Bronchial epithelial cell (primary cell): ENCODE results near the gene CHCHD5. TPM values are rescaled to one million over a fixed set of nuclear protein-coding genes. Genes with fewer than 3 reads are reported as not detected.
A peak's percentile ranks its signal among the peaks of the same experiment; 100 is the strongest.

Experiments
- DNase-seq: peaks from one replicate; pipeline ENCODE4 v3.0.0-alpha.2; 2010; ENCODE audit warnings: low read depth
- FAIRE-seq: peaks from 2 replicates; lab custom pipeline; 2011; peaks lifted over from hg19 to GRCh38; lab: Jason Lieb, UNC
- H3K27me3 ChIP-seq: 2 replicates; pipeline ENCODE4 v1.5.1; 2011; ENCODE audit warnings: low read length; ENCODE audit not compliant: control insufficient read depth, insufficient read depth
- H3K36me3 ChIP-seq: 2 replicates; pipeline ENCODE4 v1.5.1; 2011; ENCODE audit warnings: low read length; ENCODE audit not compliant: control insufficient read depth, insufficient read depth
- H3K4me3 ChIP-seq: 2 replicates; pipeline ENCODE4 v1.5.1; 2011; ENCODE audit warnings: mild to moderate bottlenecking, low read depth, low read length, control low read depth
- total RNA-seq: library from RNA; depleted of rRNA; stranded (reverse); fragments of >200 nt; gene quantifications from 2 replicates; pipeline ENCODE4 v1.2.1, GENCODE V29; 2014
- TF ChIP-seq, protein P1 (sequence below): IDR thresholded peaks from 2 replicates; pipeline ENCODE4 v1.5.1; 2011; ENCODE audit warnings: mild to moderate bottlenecking, moderate library complexity, low read length, control low read depth, inconsistent platforms; ENCODE audit not compliant: insufficient read depth, severe bottlenecking

The CHCHD5 gene
- total RNA-seq, 1 donor from 2014 or later = 10.3 TPM

DNA sequence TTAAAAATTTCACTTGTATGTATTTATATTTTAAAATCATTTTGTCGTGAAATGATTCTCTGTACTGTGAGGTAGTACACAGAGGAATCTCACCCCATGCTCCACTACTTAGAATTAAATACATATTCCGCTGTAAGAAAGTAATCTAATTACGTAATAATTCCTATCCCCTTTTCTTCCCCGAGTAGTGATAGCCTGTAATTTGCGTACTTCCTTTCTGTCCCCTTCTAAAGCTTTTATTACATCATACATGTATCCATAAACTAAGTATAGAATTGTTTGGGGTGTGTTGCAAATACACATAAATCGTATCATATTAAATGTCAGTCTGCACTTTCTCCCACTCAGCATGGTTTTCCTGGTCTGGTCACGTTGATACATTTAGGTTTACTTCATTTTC, 12.4 kb upstream of the CHCHD5 start:
- DNase-seq = no peak
- no peaks in the 10 kb centered on the region for H3K27me3 ChIP-seq
- H3K4me3 ChIP-seq = no peak overlapping the region
- FAIRE-seq = no peak
- TF ChIP-seq, protein P1, sequence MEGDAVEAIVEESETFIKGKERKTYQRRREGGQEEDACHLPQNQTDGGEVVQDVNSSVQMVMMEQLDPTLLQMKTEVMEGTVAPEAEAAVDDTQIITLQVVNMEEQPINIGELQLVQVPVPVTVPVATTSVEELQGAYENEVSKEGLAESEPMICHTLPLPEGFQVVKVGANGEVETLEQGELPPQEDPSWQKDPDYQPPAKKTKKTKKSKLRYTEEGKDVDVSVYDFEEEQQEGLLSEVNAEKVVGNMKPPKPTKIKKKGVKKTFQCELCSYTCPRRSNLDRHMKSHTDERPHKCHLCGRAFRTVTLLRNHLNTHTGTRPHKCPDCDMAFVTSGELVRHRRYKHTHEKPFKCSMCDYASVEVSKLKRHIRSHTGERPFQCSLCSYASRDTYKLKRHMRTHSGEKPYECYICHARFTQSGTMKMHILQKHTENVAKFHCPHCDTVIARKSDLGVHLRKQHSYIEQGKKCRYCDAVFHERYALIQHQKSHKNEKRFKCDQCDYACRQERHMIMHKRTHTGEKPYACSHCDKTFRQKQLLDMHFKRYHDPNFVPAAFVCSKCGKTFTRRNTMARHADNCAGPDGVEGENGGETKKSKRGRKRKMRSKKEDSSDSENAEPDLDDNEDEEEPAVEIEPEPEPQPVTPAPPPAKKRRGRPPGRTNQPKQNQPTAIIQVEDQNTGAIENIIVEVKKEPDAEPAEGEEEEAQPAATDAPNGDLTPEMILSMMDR = no peak
- peaks cover 15% of the 10 kb centered on the region for H3K36me3 ChIP-seq

DNA sequence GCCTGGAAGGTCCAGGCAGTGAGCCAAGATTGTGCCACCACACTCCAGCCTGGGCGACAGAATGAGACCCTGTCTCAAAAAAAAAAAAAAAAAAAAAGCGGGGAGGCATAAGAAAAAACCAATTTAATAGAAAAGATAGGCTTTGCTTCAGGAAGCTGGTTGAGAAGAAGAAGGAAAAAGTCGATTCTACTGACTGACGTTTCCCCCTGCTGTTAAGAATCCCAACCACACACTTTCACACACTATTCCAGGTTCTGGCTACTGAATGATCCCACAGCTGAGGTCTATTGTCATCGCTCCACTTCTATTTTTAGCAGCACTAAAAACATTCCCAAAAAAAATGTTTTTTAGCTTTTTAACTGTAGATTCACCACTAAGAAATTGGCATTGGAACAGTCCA, 6.7 kb upstream of the CHCHD5 start:
- DNase-seq (no peak), FAIRE-seq (no peak)
- peaks cover 7% of the 10 kb centered on the region for H3K36me3 ChIP-seq
- TF ChIP-seq, protein P1 = no peak
- H3K4me3 ChIP-seq = no peak overlapping the region
- no peaks in the 10 kb centered on the region for H3K27me3 ChIP-seq

DNA sequence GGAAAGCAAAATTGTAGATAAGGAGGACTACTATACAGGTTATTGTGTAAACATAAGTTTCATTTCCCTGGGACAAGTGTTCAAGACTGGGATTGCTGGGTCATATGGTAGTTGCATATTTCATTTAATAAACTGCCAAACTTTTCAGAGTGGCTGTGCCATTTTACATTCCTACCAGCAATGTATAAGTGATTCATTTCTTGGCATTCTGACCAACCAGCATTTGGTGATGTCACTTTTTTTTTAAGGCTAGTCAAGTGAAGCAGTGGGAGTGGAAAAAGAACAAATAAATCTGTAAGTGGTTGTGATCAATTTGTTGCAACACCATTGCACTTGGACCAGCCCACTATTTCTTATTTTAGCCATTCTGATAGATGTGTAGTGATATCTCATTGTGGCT, 5.2 kb upstream of the CHCHD5 start:
- peaks cover 4% of the 10 kb centered on the region for H3K36me3 ChIP-seq
- TF ChIP-seq, protein P1 = no peak
- FAIRE-seq (no peak), DNase-seq (peak; percentile 93)
- no peaks in the 10 kb centered on the region for H3K27me3 ChIP-seq
- H3K4me3 ChIP-seq = no peak overlapping the region

DNA sequence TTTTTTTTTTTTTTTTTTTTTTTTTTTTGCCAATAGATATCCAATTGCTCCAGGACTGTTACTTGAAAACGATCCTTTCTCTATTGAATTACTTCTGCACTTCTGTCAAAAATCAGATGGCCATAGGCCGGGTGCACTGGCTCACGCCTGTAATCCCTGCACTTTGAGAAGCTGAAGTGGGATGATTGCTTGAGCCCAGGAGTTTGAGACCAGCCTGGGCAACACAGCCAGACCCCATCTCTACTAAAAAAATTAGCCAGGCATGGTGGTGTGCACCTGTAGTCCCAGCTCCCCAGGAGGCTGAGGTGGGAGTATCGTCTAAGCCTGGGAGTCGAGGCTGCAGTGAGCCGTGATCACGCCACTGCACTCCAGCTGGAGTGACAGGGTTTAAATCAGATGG, 4.3 kb upstream of the CHCHD5 start:
- peaks cover 2% of the 10 kb centered on the region for H3K36me3 ChIP-seq
- TF ChIP-seq, protein P1 = no peak
- FAIRE-seq = no peak
- H3K27me3 ChIP-seq = no peaks in the 10 kb centered on the region
- no peak for DNase-seq
- no peak overlapping the region for H3K4me3 ChIP-seq

DNA sequence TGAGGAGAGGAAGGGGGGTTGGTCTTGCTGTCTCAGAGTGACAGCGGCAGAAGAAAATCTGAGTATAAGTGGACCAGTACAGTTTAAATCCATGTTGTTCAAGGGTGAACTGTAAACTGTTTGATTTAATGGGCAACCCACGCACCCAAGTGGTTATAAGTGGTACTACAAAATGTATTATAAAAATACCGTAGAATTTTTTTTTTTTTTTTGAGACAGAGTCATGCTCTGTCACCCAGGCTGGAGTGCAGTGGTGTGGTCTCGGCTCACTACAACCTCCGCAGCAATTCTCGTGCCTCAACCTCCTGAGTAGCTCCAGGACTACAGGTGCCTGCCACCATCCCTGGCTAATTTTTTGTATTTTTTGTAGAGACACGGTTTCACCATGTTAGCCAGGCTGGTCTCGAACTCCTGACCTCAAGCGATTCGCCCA, 2.1 kb upstream of the CHCHD5 start:
- peaks cover 2% of the 10 kb centered on the region for H3K36me3 ChIP-seq
- no peaks in the 10 kb centered on the region for H3K27me3 ChIP-seq
- FAIRE-seq = no peak
- no peak overlapping the region for H3K4me3 ChIP-seq
- DNase-seq = peak; percentile 66
- TF ChIP-seq, protein P1 = peak; percentile 30

DNA sequence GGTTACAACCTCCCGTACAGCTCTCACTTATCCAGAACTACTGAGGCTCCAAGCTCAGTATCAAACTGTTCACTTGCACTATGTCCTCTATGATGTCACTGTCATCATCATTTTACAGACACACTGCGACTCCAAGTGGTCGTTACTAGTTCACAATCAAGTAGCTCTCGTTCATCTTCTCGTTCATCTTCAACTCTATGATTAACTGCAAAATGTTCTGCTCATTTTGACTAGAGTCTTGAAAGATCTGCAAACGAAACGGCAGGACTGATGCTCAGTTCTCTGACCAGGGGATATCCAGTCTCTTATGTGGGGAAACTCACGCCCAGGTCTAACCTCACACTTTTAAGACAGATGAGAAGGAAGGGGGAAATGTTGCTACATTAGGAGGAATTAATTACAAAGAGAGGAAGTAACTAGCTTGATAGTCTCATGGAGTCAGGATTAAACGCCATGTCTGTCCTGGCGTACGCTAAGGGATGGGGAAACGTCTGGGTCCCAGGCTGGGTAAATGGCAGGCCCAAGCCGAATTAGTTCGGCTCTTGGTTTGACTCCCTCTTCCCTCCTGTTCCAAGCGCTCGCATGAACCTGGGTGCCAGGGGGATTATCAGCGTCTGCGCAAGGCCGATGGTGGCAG, 794 bp upstream of the CHCHD5 start:
- peaks cover 3% of the 10 kb centered on the region for H3K36me3 ChIP-seq
- TF ChIP-seq, protein P1 = no peak
- FAIRE-seq (no peak), DNase-seq (peak; percentile 9)
- no peaks in the 10 kb centered on the region for H3K27me3 ChIP-seq
- H3K4me3 ChIP-seq = peak overlapping the region; percentile 67
